Lower lobe of right lung (tissue), 2 donors: ENCODE results near the gene HK2. TPM values are rescaled to one million over a fixed set of nuclear protein-coding genes. Genes with fewer than 3 reads are reported as not detected.
A peak's percentile ranks its signal among the peaks of the same experiment; 100 is the strongest.
"Not testable (repeated sequence)": the region's sequence is repeated elsewhere in the genome, so short reads cannot be mapped to it uniquely, and the experiment has no call there.

Source experiments
- ATAC-seq, 2 donors: fragments of 200-7000 bp; cut with Tn5 transposase; one replicate each; pipeline ENCODE4 v1.9.1; 2020 to 2022; ENCODE audit warnings: mild to moderate bottlenecking in 2 of 2, moderate library complexity in 2 of 2
- DNase-seq: peaks from one replicate; pipeline ENCODE4 v3.0.0-alpha.2; 2020
- H3K27ac ChIP-seq: fragments of 200-600 bp; one replicate; pipeline ENCODE4 v1.8.0; 2022
- H3K27me3 ChIP-seq: fragments of 200-600 bp; one replicate; pipeline ENCODE4 v1.8.0; 2022; ENCODE audit warnings: low read depth
- H3K36me3 ChIP-seq: fragments of 200-600 bp; one replicate; pipeline ENCODE4 v1.8.0; 2022; ENCODE audit warnings: mild to moderate bottlenecking
- H3K4me1 ChIP-seq: fragments of 200-600 bp; one replicate; pipeline ENCODE4 v1.8.0; 2022
- H3K4me3 ChIP-seq: fragments of 200-600 bp; one replicate; pipeline ENCODE4 v1.8.0; 2022; ENCODE audit warnings: mild to moderate bottlenecking
- H3K9me3 ChIP-seq: fragments of 200-600 bp; one replicate; pipeline ENCODE4 v1.8.0; 2022
- CTCF ChIP-seq: fragments of 200-600 bp; IDR thresholded peaks from one replicate; pipeline ENCODE4 v1.8.0; 2022; ENCODE audit warnings: antibody characterized with exemption, mild to moderate bottlenecking
- intact Hi-C: fragments of 100-400 bp; cut with DNase I; formaldehyde crosslinking; loops from one replicate; pipeline ENCODE4 v1.11.0; 2022
- total RNA-seq: library from RNA; stranded (reverse); fragmentation: NEBNext Ultra II Directional; extraction: Animal tissue kit (Norgen Biotek cat#: 25700); gene quantifications from one replicate; pipeline ENCODE4 v1.2.1, GENCODE V29; 2021
- donor health status: DM: no; HTN: yes; CAD: no; lungs with severe emphysema.

The HK2 gene
- total RNA-seq, 1 donor from 2014 or later = 86.7 TPM

GRCh38 chr2:74902281-74902860 is 68.4 kb downstream of the HK2 start:
- intact Hi-C loops = no loop called here
- ATAC-seq (no peak), DNase-seq (no peak)
- Histone ChIP-seq H3K4me1 (no peaks in the 10 kb centered on the region), H3K36me3 (no peaks in the 10 kb centered on the region), H3K9me3 (no peaks in the 10 kb centered on the region), H3K4me3 (no peak overlapping the region), H3K27ac (no peak overlapping the region), H3K27me3 (no peaks in the 10 kb centered on the region)
- TF ChIP-seq CTCF = no peak

- Histone ChIP-seq H3K4me1 (no peaks in the 10 kb centered on the region), H3K36me3 (no peaks in the 10 kb centered on the region), H3K27ac (no peak overlapping the region), H3K4me3 (no peak overlapping the region), H3K27me3 (peaks cover 5% of the 10 kb centered on the region), H3K9me3 (no peaks in the 10 kb centered on the region)
- no peak for TF ChIP-seq CTCF
- ATAC-seq = no peak
- intact Hi-C loops = no loop called here
- no peak for DNase-seq
Measured at GRCh38 chr2:74906395-74906794, 72.5 kb downstream of the HK2 start.

GRCh38 chr2:74907560-74907959 is 73.6 kb downstream of the HK2 start:
- DNase-seq, H3K4me3 ChIP-seq, H3K36me3 ChIP-seq, ATAC-seq, intact Hi-C loops, H3K9me3 ChIP-seq, H3K27me3 ChIP-seq, H3K27ac ChIP-seq, H3K4me1 ChIP-seq: not testable (repeated sequence)

GRCh38 chr2:74908748-74909444 is 75.0 kb downstream of the HK2 start:
- DNase-seq = no peak
- H3K36me3 ChIP-seq = no peaks in the 10 kb centered on the region
- no peak for TF ChIP-seq CTCF
- ATAC-seq = peak; percentile 65 to 66
- no peaks in the 10 kb centered on the region for H3K4me1 ChIP-seq
- H3K4me3 ChIP-seq = peak overlapping the region; percentile 15
- intact Hi-C loops = no loop called here
- peaks cover 5% of the 10 kb centered on the region for H3K27me3 ChIP-seq
- no peak overlapping the region for H3K27ac ChIP-seq
- no peaks in the 10 kb centered on the region for H3K9me3 ChIP-seq

GRCh38 chr2:74910245-74910644 is 76.3 kb downstream of the HK2 start:
- ATAC-seq (no peak), DNase-seq (no peak)
- H3K27me3 ChIP-seq = peaks cover 5% of the 10 kb centered on the region
- H3K9me3 ChIP-seq = no peaks in the 10 kb centered on the region
- intact Hi-C loops = loop anchor here (10.0 kb wide), 1 partner anchor 495 kb away; no protein-coding TSS in a partner anchor
- no peak overlapping the region for H3K27ac ChIP-seq
- TF ChIP-seq CTCF = no peak
- H3K4me1 ChIP-seq = no peaks in the 10 kb centered on the region
- no peak overlapping the region for H3K4me3 ChIP-seq
- H3K36me3 ChIP-seq = no peaks in the 10 kb centered on the region

- Histone ChIP-seq H3K4me3 (no peak overlapping the region), H3K36me3 (no peaks in the 10 kb centered on the region), H3K27ac (no peak overlapping the region), H3K27me3 (peaks cover 5% of the 10 kb centered on the region), H3K4me1 (no peaks in the 10 kb centered on the region), H3K9me3 (no peaks in the 10 kb centered on the region)
- DNase-seq (no peak), ATAC-seq (no peak)
- no peak for TF ChIP-seq CTCF
- intact Hi-C loops = loop anchor here (10.0 kb wide), 1 partner anchor 494 kb away; no protein-coding TSS in a partner anchor
Measured at GRCh38 chr2:74911061-74911460, 77.1 kb downstream of the HK2 start.
